Measurements from ENCODE around the gene IL17A. TPM values are rescaled to one million over a fixed set of nuclear protein-coding genes. Genes with fewer than 3 reads are reported as not detected.

The IL17A gene
- total RNA-seq, result not detected in 2 replicates

DNA sequence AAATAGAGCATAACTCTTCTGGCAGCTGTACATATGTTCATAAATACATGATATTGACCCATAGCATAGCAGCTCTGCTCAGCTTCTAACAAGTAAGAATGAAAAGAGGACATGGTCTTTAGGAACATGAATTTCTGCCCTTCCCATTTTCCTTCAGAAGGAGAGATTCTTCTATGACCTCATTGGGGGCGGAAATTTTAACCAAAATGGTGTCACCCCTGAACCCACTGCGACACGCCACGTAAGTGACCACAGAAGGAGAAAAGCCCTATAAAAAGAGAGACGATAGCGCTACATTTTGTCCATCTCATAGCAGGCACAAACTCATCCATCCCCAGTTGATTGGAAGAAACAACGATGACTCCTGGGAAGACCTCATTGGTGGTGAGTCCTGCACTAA is at the start of gene IL17A:
IL17A (plus strand) TSS at position 301 of the 400 bp plus-strand sequence; CDS start at position 358, 57 bp downstream.

Other genes starting within 250 kb of the IL17A start
- not detected in 2 replicates for gene PKHD1, start 98.8 kb upstream of the IL17A start, total RNA-seq
- gene IL17F, start 58.1 kb downstream of the IL17A start, total RNA-seq, result not detected in 2 replicates
- 38.3 and 109 TPM in 2 replicates for gene MCM3, start 98.4 kb downstream of the IL17A start, total RNA-seq
- gene PAQR8, start 175.8 kb downstream of the IL17A start, total RNA-seq, result 3.5 and 3.6 TPM in 2 replicates
- gene EFHC1, start 234.0 kb downstream of the IL17A start, total RNA-seq, result 7.2 and 11.7 TPM in 2 replicates